Stomach (tissue), 4 donors: Measurements from ENCODE around the gene WASF3.

ENCODE experiments used
- CTCF ChIP-seq, 7 experiments: fragments of 450-650 bp in 4 of 7; fragments of 200-600 bp in 3 of 7; sonication (generic) in 3 of 7; IDR thresholded peaks; one replicate each; pipeline ENCODE4 v1.5.1; 2016 to 2019; ENCODE audit warnings: antibody characterized with exemption in 7 of 7, control low read depth in 2 of 7, mild to moderate bottlenecking in 1 of 7
- EP300 ChIP-seq: sonication (generic); formaldehyde crosslinking; IDR thresholded peaks from one replicate; pipeline ENCODE4 v1.6.1; 2017; ENCODE audit warnings: antibody characterized with exemption
- POLR2A ChIP-seq, 4 donors: fragments of 450-650 bp; IDR thresholded peaks; one replicate each; pipeline ENCODE4 v1.6.1; 2016; ENCODE audit warnings: antibody characterized with exemption in 4 of 4, control low read depth in 2 of 4, mild to moderate bottlenecking in 1 of 4, moderate library complexity in 1 of 4
- POLR2AphosphoS5 ChIP-seq, 3 donors: sonication (generic); formaldehyde crosslinking; IDR thresholded peaks; one replicate each; pipeline ENCODE4 v1.6.1; 2016; ENCODE audit warnings: antibody characterized with exemption in 3 of 3

- TF ChIP-seq CTCF (IDR thresholded peaks at IDR 0.05) (no peak), POLR2A (IDR thresholded peaks at IDR 0.05) (no peak), EP300 (no peak), POLR2AphosphoS5 (IDR thresholded peaks at IDR 0.05) (no peak)
Measured at GRCh38 chr13:26575244-26575643, 17.8 kb downstream of the WASF3 start.
